ENCODE measurements around the gene OAF.

The OAF gene

GRCh38 chr11:120224361-120224760 is 13.5 kb downstream of the OAF start:
- no peak for DNase-seq

- peak; percentile 2 to 24 for DNase-seq
These were observed 14.4 kb downstream of the OAF start for GRCh38 chr11:120224972-120225909.

GRCh38 chr11:120226242-120226641 is 15.4 kb downstream of the OAF start:
- DNase-seq = no peak

- no peak for DNase-seq
These were observed 15.9 kb downstream of the OAF start for GRCh38 chr11:120226714-120227113.

GRCh38 chr11:120227228-120227852 is 16.5 kb downstream of the OAF start:
- no peak for DNase-seq

- DNase-seq = no peak
These were observed 18.1 kb downstream of the OAF start for GRCh38 chr11:120228794-120229384.

GRCh38 chr11:120229451-120230424 is 18.9 kb downstream of the OAF start:
- DNase-seq = peak in 1 of 2 donors; percentile 26

GRCh38 chr11:120230433-120231071 is 19.7 kb downstream of the OAF start:
- no peak for DNase-seq

- no peak for DNase-seq
These were observed 21.1 kb downstream of the OAF start for GRCh38 chr11:120231963-120232362.

GRCh38 chr11:120233207-120233803 is 22.5 kb downstream of the OAF start:
- no peak for DNase-seq

GRCh38 chr11:120235024-120235628 is 24.3 kb downstream of the OAF start:
- DNase-seq = peak; percentile 36 to 38

GRCh38 chr11:120236169-120237107 is 25.6 kb downstream of the OAF start:
- no peak for DNase-seq

GRCh38 chr11:120238968-120239620 is 28.3 kb downstream of the OAF start:
- DNase-seq = no peak

- no peak for DNase-seq
These were observed 29.1 kb downstream of the OAF start, which contains the start of gene POU2F3 for GRCh38 chr11:120239713-120240640. Gene POU2F3, plus strand, starts transcription at chr11:120240140. Its CDS starts 204 bp downstream, at chr11:120240344.

- no peak for DNase-seq
These were observed 30.0 kb downstream of the OAF start for GRCh38 chr11:120240866-120241265.

- no peak for DNase-seq
These were observed 30.4 kb downstream of the OAF start for GRCh38 chr11:120241277-120241676.

- no peak for DNase-seq
These were observed 32.4 kb downstream of the OAF start for GRCh38 chr11:120243221-120243620.

All from CD4-positive, alpha-beta T cell treated with Interleukin-1 beta for 1 hour (primary cell).